IPS-18c (cell line): ENCODE measurements around the gene SGK1.
"Not testable (repeated sequence)": the region's sequence is repeated elsewhere in the genome, so short reads cannot be mapped to it uniquely, and the experiment has no call there.

ENCODE experiments used
- H3K4me3 ChIP-seq: 2 replicates; pipeline ENCODE4 v1.7.0; 2013; ENCODE audit warnings: low read depth, mild to moderate bottlenecking, low read length, moderate library complexity; ENCODE audit not compliant: insufficient read depth
- H3K9me3 ChIP-seq: one replicate; pipeline ENCODE4 v1.6.1; 2013; ENCODE audit warnings: mild to moderate bottlenecking, low read length, moderate library complexity; ENCODE audit not compliant: control insufficient read depth, insufficient read depth

Gene SGK1

GRCh38 chr6:134314006-134314821 is 3.7 kb downstream of the SGK1 start:
- no peaks in the 10 kb centered on the region for H3K9me3 ChIP-seq
- no peak overlapping the region for H3K4me3 ChIP-seq

GRCh38 chr6:134312038-134312660 is 5.8 kb downstream of the SGK1 start:
- H3K9me3 ChIP-seq = no peaks in the 10 kb centered on the region
- H3K4me3 ChIP-seq = no peak overlapping the region

GRCh38 chr6:134310817-134311216 is 7.1 kb downstream of the SGK1 start:
- H3K9me3 ChIP-seq = no peaks in the 10 kb centered on the region
- no peak overlapping the region for H3K4me3 ChIP-seq

- Histone ChIP-seq H3K4me3 (no peak overlapping the region), H3K9me3 (no peaks in the 10 kb centered on the region)
Observed at GRCh38 chr6:134309983-134310605, 7.8 kb downstream of the SGK1 start.

- H3K4me3 ChIP-seq = no peak overlapping the region
- no peaks in the 10 kb centered on the region for H3K9me3 ChIP-seq
Observed at GRCh38 chr6:134309227-134309626, 8.7 kb downstream of the SGK1 start.

- no peaks in the 10 kb centered on the region for H3K9me3 ChIP-seq
- H3K4me3 ChIP-seq = no peak overlapping the region
Observed at GRCh38 chr6:134308800-134309199, 9.1 kb downstream of the SGK1 start.

- Histone ChIP-seq H3K4me3 (no peak overlapping the region), H3K9me3 (no peaks in the 10 kb centered on the region)
Observed at GRCh38 chr6:134307870-134308269, 10.0 kb downstream of the SGK1 start.

GRCh38 chr6:134307075-134307474 is 10.8 kb downstream of the SGK1 start:
- Histone ChIP-seq H3K4me3 (no peak overlapping the region), H3K9me3 (no peaks in the 10 kb centered on the region)

GRCh38 chr6:134304381-134304780 is 13.5 kb downstream of the SGK1 start:
- not testable (repeated sequence) for H3K4me3 ChIP-seq, H3K9me3 ChIP-seq

- H3K9me3 ChIP-seq = no peaks in the 10 kb centered on the region
- H3K4me3 ChIP-seq = no peak overlapping the region
Observed at GRCh38 chr6:134303891-134304290, 14.0 kb downstream of the SGK1 start.

- no peaks in the 10 kb centered on the region for H3K9me3 ChIP-seq
- H3K4me3 ChIP-seq = no peak overlapping the region
Observed at GRCh38 chr6:134299236-134299635, 18.7 kb downstream of the SGK1 start.

- H3K9me3 ChIP-seq = no peaks in the 10 kb centered on the region
- H3K4me3 ChIP-seq = no peak overlapping the region
Observed at GRCh38 chr6:134296762-134297161, 21.1 kb downstream of the SGK1 start.

- no peaks in the 10 kb centered on the region for H3K9me3 ChIP-seq
- H3K4me3 ChIP-seq = no peak overlapping the region
Observed at GRCh38 chr6:134295953-134296553, 21.9 kb downstream of the SGK1 start.

- H3K4me3 ChIP-seq = no peak overlapping the region
- H3K9me3 ChIP-seq = no peaks in the 10 kb centered on the region
Observed at GRCh38 chr6:134293659-134294161, 24.2 kb downstream of the SGK1 start.

- H3K9me3 ChIP-seq = no peaks in the 10 kb centered on the region
- H3K4me3 ChIP-seq = no peak overlapping the region
Observed at GRCh38 chr6:134291156-134291555, 26.8 kb downstream of the SGK1 start.

- Histone ChIP-seq H3K4me3 (no peak overlapping the region), H3K9me3 (peaks cover 3% of the 10 kb centered on the region)
Observed at GRCh38 chr6:134289204-134289575, 28.7 kb downstream of the SGK1 start.

GRCh38 chr6:134288538-134289203 is 29.2 kb downstream of the SGK1 start:
- no peak overlapping the region for H3K4me3 ChIP-seq
- peaks cover 3% of the 10 kb centered on the region for H3K9me3 ChIP-seq
